GM20000 (cell line): ENCODE measurements around the gene AADAT.

Experiments used
- DNase-seq: peaks from one replicate; pipeline ENCODE4 v3.0.0; 2012; ENCODE audit warnings: low spot score
- TF ChIP-seq, protein P1 (sequence below): IDR thresholded peaks from 2 replicates; pipeline ENCODE4 v1.5.1; 2012; ENCODE audit warnings: mild to moderate bottlenecking, control low read depth; ENCODE audit errors: extremely low read depth, missing control alignments

Gene AADAT

GRCh38 chr4:170068438-170069128 is 21.2 kb downstream of the AADAT start:
- TF ChIP-seq, protein P1, sequence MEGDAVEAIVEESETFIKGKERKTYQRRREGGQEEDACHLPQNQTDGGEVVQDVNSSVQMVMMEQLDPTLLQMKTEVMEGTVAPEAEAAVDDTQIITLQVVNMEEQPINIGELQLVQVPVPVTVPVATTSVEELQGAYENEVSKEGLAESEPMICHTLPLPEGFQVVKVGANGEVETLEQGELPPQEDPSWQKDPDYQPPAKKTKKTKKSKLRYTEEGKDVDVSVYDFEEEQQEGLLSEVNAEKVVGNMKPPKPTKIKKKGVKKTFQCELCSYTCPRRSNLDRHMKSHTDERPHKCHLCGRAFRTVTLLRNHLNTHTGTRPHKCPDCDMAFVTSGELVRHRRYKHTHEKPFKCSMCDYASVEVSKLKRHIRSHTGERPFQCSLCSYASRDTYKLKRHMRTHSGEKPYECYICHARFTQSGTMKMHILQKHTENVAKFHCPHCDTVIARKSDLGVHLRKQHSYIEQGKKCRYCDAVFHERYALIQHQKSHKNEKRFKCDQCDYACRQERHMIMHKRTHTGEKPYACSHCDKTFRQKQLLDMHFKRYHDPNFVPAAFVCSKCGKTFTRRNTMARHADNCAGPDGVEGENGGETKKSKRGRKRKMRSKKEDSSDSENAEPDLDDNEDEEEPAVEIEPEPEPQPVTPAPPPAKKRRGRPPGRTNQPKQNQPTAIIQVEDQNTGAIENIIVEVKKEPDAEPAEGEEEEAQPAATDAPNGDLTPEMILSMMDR: no peak

GRCh38 chr4:170059421-170059820 is 30.3 kb downstream of the AADAT start:
- TF ChIP-seq, protein P1: no peak
- no peak for DNase-seq

More at GRCh38 chr4:170068438-170069128, 21.2 kb downstream of the AADAT start:
- no peak for DNase-seq

GRCh38 chr4:170058826-170059225 is 30.9 kb downstream of the AADAT start:
- DNase-seq: no peak
- TF ChIP-seq, protein P1: no peak

DNA sequence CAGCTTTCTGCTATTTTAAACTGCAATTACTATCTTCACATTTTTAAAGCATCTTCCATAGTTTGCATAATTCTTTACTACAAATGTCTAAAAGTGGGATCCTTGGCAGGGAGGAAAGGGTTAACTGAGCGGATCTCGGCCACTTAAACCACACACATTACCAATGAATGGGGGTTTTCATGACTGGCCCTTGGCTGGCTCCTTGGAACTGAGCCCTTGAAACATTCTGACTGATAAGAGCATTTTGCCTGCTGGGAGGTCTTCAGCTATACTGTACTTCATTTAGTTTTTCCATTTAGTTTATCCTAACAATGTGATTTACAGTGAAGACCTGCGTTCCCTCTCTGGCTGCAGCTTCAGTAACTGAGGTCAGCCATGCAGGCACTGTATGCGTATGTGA is 31.9 kb downstream of the AADAT start:
- DNase-seq: no peak
- TF ChIP-seq, protein P1: no peak

DNA sequence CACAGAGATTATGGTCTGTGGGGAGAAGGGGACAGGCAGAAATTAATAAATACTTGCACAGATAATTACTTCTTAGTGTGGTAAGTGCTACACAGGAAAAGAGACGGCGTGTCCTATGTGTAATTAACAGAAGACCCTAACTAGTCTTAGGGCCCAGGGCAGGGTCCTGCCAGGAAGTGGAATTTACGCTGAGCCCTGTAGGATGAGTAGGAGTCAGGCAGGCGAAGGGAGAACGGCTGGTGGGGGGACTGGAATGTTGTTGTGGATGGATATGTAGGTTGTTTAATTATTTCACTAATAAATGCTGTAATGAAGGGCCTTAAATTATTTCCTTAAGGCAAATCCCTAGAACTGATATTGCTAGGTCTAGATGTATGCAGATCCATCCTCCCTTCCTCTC is 36.8 kb downstream of the AADAT start:
- TF ChIP-seq, protein P1: no peak

DNA sequence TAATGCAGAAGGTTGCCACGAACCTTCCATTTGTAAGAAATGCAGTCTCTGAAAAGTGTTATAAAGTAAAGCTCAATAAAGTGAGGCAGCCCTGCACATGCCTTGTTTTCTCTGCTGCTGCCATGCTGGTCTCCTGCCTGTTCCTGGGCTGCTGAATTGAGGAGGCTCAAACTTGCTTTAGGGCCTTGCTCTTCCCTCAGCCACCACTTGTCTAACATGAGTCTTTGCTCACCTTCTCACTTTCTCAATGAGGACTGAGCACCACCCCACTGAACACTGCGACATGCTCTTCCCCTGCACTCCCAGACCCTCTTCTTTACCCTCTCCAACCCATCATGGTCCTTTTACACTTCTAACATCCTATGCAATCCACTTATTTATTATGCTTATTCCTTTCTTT is 38.4 kb downstream of the AADAT start:
- no peak for DNase-seq
- TF ChIP-seq, protein P1: no peak

More for the DNA sequence above, 36.8 kb downstream of the AADAT start:
- no peak for DNase-seq

DNA sequence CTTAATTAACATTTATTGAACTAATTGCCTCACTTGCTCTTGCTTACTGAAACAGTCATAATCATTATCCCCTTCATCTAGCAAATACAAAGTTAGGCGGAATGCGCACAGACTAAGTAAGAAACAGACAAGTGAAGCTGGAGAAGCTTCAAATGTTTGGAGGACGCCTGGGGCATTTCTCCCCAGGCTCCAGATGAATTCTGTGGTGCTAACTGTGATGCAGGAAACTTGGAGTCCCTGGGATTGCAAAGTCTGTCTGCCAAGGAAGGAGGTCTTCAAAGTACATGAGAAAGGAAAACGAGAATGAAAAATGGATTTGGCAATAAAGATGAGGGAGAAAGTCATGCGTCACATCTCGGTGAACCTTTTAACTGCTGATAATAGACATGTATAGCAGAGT is 40.0 kb downstream of the AADAT start:
- TF ChIP-seq, protein P1: no peak

More for the DNA sequence above, 40.0 kb downstream of the AADAT start:
- no peak for DNase-seq
